KMS-11 (cell line): ENCODE measurements around the gene PRDX1.
"Not testable (repeated sequence)": the region's sequence is repeated elsewhere in the genome, so short reads cannot be mapped to it uniquely, and the experiment has no call there.

ENCODE experiments used
- H2AFZ ChIP-seq: fragments of 200-600 bp; sonication (generic); 2 replicates; pipeline ENCODE4 v1.6.1; 2016; ENCODE audit warnings: antibody characterized with exemption, mixed run types, low read depth
- H3K27ac ChIP-seq: fragments of 200-600 bp; sonication (generic); 2 replicates; pipeline ENCODE4 v1.6.1; 2016; ENCODE audit warnings: mild to moderate bottlenecking, mixed run types
- H3K27me3 ChIP-seq: fragments of 200-600 bp; sonication (generic); 2 replicates; pipeline ENCODE4 v1.6.1; 2017; ENCODE audit warnings: mild to moderate bottlenecking, low read depth, mixed run types, moderate library complexity; ENCODE audit not compliant: insufficient read depth
- H3K36me3 ChIP-seq: fragments of 200-600 bp; sonication (generic); 2 replicates; pipeline ENCODE4 v1.6.1; 2017; ENCODE audit warnings: mild to moderate bottlenecking, mixed run types; ENCODE audit not compliant: insufficient read depth
- H3K4me1 ChIP-seq: fragments of 200-600 bp; sonication (generic); 2 replicates; pipeline ENCODE4 v1.6.1; 2016; ENCODE audit warnings: mild to moderate bottlenecking, low read depth, mixed run types; ENCODE audit not compliant: poor library complexity, severe bottlenecking
- H3K4me2 ChIP-seq: fragments of 200-600 bp; sonication (generic); 2 replicates; pipeline ENCODE4 v1.7.0; 2016; ENCODE audit warnings: mild to moderate bottlenecking, mixed run types
- H3K4me3 ChIP-seq: fragments of 200-600 bp; sonication (generic); IDR thresholded peaks from 2 replicates; pipeline ENCODE4 v1.6.1; 2017; ENCODE audit warnings: low read depth, low read length, mixed read lengths; ENCODE audit not compliant: insufficient read depth
- H3K79me2 ChIP-seq: fragments of 200-600 bp; sonication (generic); 2 replicates; pipeline ENCODE4 v1.6.1; 2016; ENCODE audit warnings: low read depth, mixed run types; ENCODE audit not compliant: insufficient read depth
- H3K9ac ChIP-seq: fragments of 200-600 bp; sonication (generic); 2 replicates; pipeline ENCODE4 v1.6.1; 2016; ENCODE audit warnings: mild to moderate bottlenecking, mixed run types
- H4K20me1 ChIP-seq: fragments of 200-600 bp; sonication (generic); 2 replicates; pipeline ENCODE4 v1.6.1; 2016; ENCODE audit warnings: mild to moderate bottlenecking, mixed run types; ENCODE audit not compliant: insufficient read depth
- TF ChIP-seq, protein P1 (sequence below): fragments of 200-600 bp; sonication (generic); conservative IDR thresholded peaks from 2 replicates; pipeline ENCODE4 v1.6.1; 2017; ENCODE audit warnings: low read depth, mild to moderate bottlenecking, antibody characterized with exemption, low read length, moderate library complexity, mixed read lengths

PRDX1 gene

GRCh38 chr1:45473302-45473701, 48.4 kb downstream of the PRDX1 start:
- no peak overlapping the region for H2AFZ ChIP-seq
- no peak overlapping the region for H3K27ac ChIP-seq
- H3K79me2 ChIP-seq: no peaks in the 10 kb centered on the region
- no peak overlapping the region; the same call in 1 of the 2 replicates for H3K4me2 ChIP-seq
- no peak overlapping the region for H3K4me3 ChIP-seq
- no peaks in the 10 kb centered on the region for H4K20me1 ChIP-seq
- peaks cover 34% of the 10 kb centered on the region for H3K4me1 ChIP-seq
- H3K36me3 ChIP-seq: no peaks in the 10 kb centered on the region
- TF ChIP-seq, protein P1, sequence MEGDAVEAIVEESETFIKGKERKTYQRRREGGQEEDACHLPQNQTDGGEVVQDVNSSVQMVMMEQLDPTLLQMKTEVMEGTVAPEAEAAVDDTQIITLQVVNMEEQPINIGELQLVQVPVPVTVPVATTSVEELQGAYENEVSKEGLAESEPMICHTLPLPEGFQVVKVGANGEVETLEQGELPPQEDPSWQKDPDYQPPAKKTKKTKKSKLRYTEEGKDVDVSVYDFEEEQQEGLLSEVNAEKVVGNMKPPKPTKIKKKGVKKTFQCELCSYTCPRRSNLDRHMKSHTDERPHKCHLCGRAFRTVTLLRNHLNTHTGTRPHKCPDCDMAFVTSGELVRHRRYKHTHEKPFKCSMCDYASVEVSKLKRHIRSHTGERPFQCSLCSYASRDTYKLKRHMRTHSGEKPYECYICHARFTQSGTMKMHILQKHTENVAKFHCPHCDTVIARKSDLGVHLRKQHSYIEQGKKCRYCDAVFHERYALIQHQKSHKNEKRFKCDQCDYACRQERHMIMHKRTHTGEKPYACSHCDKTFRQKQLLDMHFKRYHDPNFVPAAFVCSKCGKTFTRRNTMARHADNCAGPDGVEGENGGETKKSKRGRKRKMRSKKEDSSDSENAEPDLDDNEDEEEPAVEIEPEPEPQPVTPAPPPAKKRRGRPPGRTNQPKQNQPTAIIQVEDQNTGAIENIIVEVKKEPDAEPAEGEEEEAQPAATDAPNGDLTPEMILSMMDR: no peak
- no peak overlapping the region for H3K9ac ChIP-seq
- H3K27me3 ChIP-seq: no peaks in the 10 kb centered on the region

- no peak overlapping the region; the same call in 1 of the 2 replicates for H3K27ac ChIP-seq
These were observed 51.3 kb downstream of the PRDX1 start for GRCh38 chr1:45470306-45470798.

DNA sequence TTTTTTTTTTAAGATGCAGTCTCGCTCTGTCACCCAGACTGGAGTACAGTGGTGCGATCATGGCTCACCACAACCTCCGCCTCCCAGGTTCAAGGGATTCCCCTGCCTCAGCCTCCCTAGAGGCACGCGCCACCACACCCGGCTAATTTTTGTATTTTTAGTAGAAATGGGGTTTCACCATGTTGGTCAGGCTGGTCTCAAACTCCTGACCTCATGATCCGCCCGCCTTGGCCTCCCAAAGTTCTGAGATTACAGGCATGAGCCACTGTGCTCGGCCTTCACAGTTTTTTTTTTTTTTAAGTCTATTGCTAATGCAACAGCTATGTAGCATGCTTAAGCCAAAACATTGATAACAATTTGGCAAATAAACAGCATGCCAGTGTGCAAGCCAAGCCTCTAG, 54.3 kb downstream of the PRDX1 start:
- H3K9ac ChIP-seq, H3K27ac ChIP-seq, H3K4me3 ChIP-seq, H3K36me3 ChIP-seq, H4K20me1 ChIP-seq, H3K79me2 ChIP-seq, H2AFZ ChIP-seq, H3K27me3 ChIP-seq, H3K4me2 ChIP-seq: not testable (repeated sequence)
- peaks cover 25% of the 10 kb centered on the region for H3K4me1 ChIP-seq

More at GRCh38 chr1:45470306-45470798, 51.3 kb downstream of the PRDX1 start:
- peak overlapping the region; percentile 37; the same call in 1 of the 2 replicates for H3K4me2 ChIP-seq
- no peaks in the 10 kb centered on the region for H4K20me1 ChIP-seq
- H3K9ac ChIP-seq: no peak overlapping the region
- TF ChIP-seq, protein P1: no peak
- peaks cover 34% of the 10 kb centered on the region for H3K4me1 ChIP-seq
- H3K36me3 ChIP-seq: no peaks in the 10 kb centered on the region
- no peak overlapping the region for H2AFZ ChIP-seq
- H3K79me2 ChIP-seq: no peaks in the 10 kb centered on the region
- no peaks in the 10 kb centered on the region for H3K27me3 ChIP-seq
- H3K4me3 ChIP-seq: no peak overlapping the region

GRCh38 chr1:45465277-45465676, 56.4 kb downstream of the PRDX1 start:
- H3K9ac ChIP-seq: no peak overlapping the region

More at GRCh38 chr1:45465277-45465676, 56.4 kb downstream of the PRDX1 start:
- Histone ChIP-seq H3K4me3 (no peak overlapping the region), H4K20me1 (no peaks in the 10 kb centered on the region), H3K4me1 (peaks cover 17% of the 10 kb centered on the region), H3K4me2 (no peak overlapping the region), H3K27me3 (no peaks in the 10 kb centered on the region), H3K27ac (no peak overlapping the region), H2AFZ (no peak overlapping the region), H3K79me2 (no peaks in the 10 kb centered on the region), H3K36me3 (no peaks in the 10 kb centered on the region)
- TF ChIP-seq, protein P1: no peak
